HG02840 (cell line): ENCODE measurements around the gene KDM4C.

Experiments used
- ATAC-seq: cut with Tn5 transposase; IDR thresholded peaks from one replicate; pipeline ENCODE4 v1.9.1; 2021; ENCODE audit warnings: mild to moderate bottlenecking, moderate library complexity, moderate number of reproducible peaks; ENCODE audit not compliant: unreplicated experiment, low FRiP score

Gene KDM4C

GRCh38 chr9:6897207-6897822 is 139.5 kb downstream of the KDM4C start:
- ATAC-seq = no peak

DNA sequence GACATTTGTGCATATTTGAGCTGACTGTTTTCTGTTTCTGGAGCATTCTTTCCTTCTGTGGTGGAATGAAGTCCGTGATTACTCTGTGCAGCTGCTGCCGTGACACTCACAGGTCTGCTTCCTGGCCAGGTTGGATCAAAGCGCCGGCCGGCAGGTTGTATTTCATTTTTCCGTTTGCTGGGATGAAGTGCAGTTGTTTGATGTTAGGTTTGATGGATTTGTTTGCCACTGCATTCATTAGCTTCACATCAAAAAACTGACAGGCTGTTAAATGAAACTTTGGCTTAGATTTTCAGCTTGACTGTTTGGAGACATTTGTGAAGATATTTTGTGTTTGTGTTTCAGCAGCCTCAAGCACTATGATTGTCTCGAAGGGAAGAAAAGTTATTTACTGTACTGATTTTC is 140.1 kb downstream of the KDM4C start:
- ATAC-seq = no peak

DNA sequence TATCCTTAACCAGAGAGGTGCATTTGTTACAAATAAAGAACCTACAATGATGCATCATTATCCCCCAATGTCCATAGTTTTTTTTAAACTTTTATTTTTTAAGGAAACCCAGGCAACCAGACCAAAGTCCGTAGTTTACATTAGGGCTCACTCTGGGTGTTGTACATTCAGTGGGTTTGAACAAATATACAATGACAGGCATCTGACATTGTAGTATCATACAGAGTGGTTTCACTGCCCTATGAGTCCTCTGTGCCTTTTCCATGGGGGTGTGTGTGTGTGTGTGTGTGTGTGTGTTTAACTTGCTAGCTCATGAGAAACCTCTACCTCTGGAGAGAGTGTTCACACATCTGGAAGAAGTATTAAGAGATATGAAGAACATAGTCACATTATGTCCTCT is 141.5 kb downstream of the KDM4C start:
- ATAC-seq = no peak

GRCh38 chr9:6900440-6900883 is 142.7 kb downstream of the KDM4C start:
- ATAC-seq = no peak

DNA sequence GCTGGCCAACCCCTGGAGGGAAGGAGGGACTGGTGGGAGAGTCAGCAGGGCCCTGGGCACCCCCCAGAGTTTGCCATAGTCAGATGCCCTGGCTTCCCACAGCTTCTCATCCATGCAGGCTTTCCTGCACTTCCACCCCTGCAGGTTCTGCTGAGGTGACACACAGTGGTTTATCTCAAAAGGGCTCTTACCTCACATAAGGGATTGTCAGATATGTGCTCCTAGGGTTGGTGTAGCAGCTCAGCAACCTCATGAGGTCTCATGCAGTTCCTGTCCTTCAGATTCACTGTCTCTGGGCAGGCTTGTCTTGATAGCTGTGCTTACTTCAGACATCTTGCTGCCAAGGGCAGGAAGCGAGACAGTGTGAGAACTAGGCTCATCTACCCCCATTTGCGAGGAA is 143.4 kb downstream of the KDM4C start:
- no peak for ATAC-seq

GRCh38 chr9:6902423-6902822 is 144.7 kb downstream of the KDM4C start:
- no peak for ATAC-seq

DNA sequence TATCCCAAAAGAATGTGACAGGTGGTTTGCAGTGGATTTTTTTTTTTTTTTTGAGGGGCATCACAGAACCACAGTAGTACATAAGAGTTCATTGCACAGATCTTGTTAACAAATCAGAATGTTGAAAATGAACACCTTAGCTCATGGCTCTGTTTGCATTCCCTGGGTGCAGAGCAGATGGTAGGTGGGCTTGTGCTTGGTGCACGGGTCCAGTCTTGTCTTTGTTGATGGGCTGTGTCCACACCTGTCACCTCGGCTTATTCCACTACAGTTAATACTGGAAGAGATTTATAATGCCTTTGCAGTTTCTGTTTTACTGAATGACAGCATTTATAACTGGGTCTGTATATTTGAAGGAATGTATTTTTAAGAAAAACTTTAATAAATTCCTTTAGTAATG is 146.6 kb downstream of the KDM4C start:
- no peak for ATAC-seq

DNA sequence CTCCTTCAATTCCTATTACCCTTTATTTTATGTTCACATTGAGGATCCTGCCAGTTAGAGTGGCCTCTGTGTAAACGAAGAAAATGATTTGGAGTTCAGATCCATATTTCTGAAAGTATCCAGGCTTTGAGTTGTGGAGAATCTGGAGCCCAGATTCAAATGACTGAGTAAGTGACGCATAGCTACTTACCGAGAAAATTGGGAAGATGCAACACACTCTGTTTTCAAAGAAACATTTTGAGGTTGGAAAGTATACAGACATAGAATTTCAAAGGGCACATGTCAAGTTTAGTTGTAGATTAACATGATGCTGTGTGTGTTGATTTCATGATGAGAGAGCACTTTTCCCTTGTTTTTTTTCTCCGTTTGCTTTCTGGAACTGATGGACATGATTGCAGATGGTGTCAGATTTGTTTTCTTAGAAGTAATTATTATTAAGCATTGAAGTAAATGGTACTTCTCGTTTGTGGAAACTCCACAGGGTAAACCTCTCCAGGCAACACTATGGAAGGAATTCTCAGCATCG is 148.1 kb downstream of the KDM4C start:
- no peak for ATAC-seq

DNA sequence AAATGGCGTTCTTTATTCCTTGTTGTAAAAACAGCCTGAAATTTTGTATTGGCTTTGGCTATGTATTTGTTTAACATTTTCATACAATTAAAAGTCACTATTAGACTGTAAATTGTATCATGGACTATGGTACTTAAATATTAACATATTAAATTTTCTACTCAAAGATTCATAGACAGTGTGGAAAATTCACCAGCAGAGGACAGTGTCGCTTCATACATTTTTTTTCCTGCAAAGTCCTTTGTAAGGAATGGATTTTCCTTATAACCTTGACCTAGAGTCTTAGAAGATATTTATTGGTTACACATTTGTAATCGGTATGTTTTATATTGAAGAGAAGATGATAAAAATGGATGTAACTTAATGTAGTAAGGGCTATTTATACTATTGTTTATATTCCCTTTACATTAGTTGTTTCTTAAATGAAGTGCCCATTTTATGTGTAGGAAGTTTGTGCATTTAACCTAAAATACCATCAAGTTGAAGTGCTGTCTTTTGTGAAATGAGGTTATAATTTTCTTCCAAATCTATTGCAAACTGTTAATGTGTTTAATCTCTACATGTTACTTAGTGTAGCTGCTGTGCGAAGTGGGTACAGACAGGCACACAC is 150.1 kb downstream of the KDM4C start:
- no peak for ATAC-seq

- ATAC-seq = no peak
Observed at GRCh38 chr9:6909181-6909580, 151.4 kb downstream of the KDM4C start.

- no peak for ATAC-seq
Observed at GRCh38 chr9:6910032-6910431, 152.3 kb downstream of the KDM4C start.

DNA sequence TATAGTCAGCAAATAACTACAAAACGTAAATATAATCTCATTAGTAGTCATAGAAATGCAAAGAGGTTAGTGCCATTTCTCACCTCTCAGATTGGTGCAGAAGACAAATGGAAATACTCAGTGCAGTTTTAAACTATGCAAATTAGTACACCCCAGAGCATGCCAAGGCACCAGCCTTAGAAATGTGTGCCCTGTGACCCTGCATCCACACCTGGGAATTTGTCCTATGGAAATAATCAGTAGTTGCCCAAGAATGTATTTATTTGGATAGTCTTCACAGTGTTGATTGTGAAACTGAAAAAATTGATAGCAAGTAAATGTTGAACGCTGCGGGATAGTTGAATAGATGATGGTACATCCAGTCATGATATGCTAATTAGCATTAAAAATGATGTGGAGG is 152.7 kb downstream of the KDM4C start:
- ATAC-seq = no peak

- no peak for ATAC-seq
Observed at GRCh38 chr9:6911901-6912638, 154.3 kb downstream of the KDM4C start.

DNA sequence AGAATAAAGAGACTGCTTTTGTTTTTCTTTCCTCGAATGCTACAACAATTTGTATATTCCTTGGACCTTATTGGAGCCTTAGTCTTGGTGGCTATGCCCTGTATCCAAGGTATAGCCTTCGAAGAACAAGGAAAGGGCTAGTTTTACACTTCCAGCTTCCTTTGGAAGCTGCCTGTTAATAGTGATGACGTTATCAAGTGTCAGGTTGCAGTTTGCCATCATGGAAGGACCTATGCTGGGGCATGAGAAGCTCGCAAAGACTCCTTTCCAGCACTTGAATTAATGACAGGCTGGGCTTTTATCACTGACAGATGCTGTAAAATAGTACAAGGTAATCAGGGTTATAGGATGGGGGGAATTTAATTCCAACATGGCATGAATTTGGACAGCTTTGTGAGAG is 157.9 kb downstream of the KDM4C start:
- no peak for ATAC-seq

DNA sequence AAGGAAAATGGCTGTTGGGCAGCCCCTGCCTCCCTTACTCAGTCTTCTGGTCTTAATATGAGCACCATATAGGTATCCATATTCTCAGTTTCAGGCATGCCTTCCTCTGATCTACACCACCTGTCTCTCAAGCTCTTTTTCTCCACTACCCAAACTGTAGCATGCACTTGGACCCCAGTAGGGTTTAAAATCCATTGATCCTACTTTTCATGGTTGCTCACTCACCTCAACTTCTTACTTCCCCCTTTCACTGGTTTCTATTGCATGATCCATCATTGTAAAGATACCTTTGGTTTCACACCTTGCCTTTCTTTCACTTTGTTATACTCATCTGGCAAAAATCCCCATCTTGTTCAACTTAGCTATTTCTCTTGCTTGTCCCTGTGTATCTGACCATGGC is 159.4 kb downstream of the KDM4C start:
- peak; percentile 72 for ATAC-seq

GRCh38 chr9:6920041-6920440 is 162.3 kb downstream of the KDM4C start:
- ATAC-seq = no peak

DNA sequence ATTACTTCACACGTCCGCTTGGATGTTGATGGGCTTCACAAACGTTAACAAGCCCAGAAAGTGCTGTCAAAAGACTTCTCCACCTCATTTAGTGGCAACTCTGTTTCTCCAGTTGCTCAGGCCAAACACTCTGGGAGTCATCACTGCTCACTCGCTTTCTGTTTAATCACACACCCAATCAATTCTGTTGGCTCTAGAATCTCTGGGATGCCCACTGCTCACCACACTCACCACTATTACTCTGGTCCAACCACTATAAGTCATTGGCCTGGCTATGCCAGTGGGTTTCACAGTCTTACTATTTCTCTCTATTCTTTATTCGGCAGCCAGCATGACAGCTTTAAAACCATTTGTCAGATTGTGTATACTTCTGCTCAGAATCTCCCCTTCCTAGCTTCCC is 163.5 kb downstream of the KDM4C start:
- no peak for ATAC-seq

GRCh38 chr9:6922124-6922676 is 164.4 kb downstream of the KDM4C start:
- ATAC-seq = no peak

- ATAC-seq = no peak
Observed at GRCh38 chr9:6922680-6923079, 164.9 kb downstream of the KDM4C start.

DNA sequence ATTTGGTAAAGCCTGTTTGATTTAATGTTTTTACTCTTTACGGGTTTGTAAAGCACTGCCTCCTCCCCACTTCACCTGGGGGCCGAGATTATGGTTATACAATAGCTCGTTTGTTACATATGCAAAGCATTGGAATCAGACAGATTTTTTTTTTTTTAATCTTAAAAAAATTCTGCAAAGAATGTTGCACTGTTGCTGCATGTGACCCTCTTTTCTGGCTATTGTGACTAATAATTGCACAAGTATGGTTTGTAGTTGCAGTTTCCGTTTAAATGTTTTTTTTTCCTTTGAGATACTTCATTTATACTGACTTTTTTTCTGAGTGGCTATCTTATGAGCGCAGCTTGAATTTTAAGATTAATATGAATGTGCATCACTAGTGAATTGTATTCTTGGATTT is 165.3 kb downstream of the KDM4C start:
- no peak for ATAC-seq

DNA sequence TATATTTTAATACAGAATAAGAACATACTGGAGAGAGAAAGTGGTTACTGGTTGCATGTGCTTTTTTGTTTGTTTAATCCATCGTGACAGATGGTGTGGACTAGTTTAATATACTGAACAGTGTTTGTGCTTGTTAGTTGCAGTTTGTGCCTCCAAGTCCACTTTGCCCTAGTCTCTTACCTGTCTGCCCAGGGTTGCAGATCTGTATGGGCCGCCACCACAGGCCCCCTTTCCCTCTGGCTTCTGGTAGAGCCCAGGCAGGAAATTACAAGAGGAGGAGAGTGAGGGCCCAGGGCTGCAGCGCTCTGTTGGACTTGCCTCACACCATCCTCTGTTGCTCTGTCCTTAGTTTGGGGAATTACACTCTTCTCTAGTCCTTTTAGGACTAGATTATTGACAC is 166.4 kb downstream of the KDM4C start:
- ATAC-seq = no peak
